Measurements from ENCODE around the gene FREM1. TPM values are rescaled to one million over a fixed set of nuclear protein-coding genes. Genes with fewer than 3 reads are reported as not detected.

The FREM1 gene
- polyA plus RNA-seq, 1 donor from 2014 or later = 2.3 TPM

DNA sequence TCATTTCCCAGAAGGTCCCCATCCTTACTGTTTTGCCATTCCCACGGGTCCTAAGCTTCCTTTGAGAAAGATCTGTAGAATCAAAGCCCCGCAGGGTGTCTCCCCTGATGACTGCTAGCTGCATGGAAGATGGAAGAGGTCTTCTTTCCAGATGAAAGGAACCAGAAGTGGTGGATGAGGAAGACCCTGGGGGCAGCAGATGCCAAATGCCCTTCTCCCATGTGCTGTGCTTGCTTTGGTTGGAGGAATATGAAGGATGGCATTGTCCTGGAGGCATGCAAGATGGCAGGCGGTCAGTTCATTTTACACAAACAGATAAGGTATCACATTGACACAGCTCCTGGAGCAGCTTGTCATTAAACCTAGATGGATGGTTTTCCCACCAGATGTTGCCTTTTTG, 161.9 kb downstream of the FREM1 start:
- no peaks in the 10 kb centered on the region for H4K20me1 ChIP-seq (ENCODE audit: insufficient read depth)
- H3K9ac ChIP-seq (ENCODE audit: low read length) = no peak overlapping the region
- no peaks in the 10 kb centered on the region for H3K9me3 ChIP-seq (ENCODE audit: low read length)
- no peak overlapping the region for H3K4me2 ChIP-seq (ENCODE audit: low read length)
- no peaks in the 10 kb centered on the region for H3F3A ChIP-seq (ENCODE audit: insufficient read depth, low read length, poor library complexity, severe bottlenecking)
- no peaks in the 10 kb centered on the region for H3K79me2 ChIP-seq (replicated peaks; ENCODE audit: insufficient read depth, low read length)
- no peaks in the 10 kb centered on the region for H3K27me3 ChIP-seq (ENCODE audit: insufficient read depth, low read depth, low read length)
- H2AFZ ChIP-seq (ENCODE audit: low read depth, low read length) = no peak overlapping the region
- H3K4me3 ChIP-seq (ENCODE audit: low read length) = no peak overlapping the region
- no peaks in the 10 kb centered on the region for H3K36me3 ChIP-seq (ENCODE audit: insufficient read depth, low read length)
- H3K9me2 ChIP-seq (ENCODE audit: insufficient read depth, low read length) = no peaks in the 10 kb centered on the region
- TF ChIP-seq TAF1 (IDR thresholded peaks at IDR 0.05; ENCODE audit: low read depth) (no peak), RAD21 (conservative IDR thresholded peaks at IDR 0.05) (no peak), SMC3 (conservative IDR thresholded peaks at IDR 0.05; ENCODE audit: poor library complexity) (no peak), CTCF (IDR thresholded peaks at IDR 0.05; ENCODE audit: poor library complexity, severe bottlenecking) (no peak), MXI1 (conservative IDR thresholded peaks at IDR 0.05; ENCODE audit: poor library complexity, severe bottlenecking) (no peak), REST (IDR thresholded peaks at IDR 0.05; ENCODE audit: borderline replicate concordance) (no peak), EP300 (conservative IDR thresholded peaks at IDR 0.05; ENCODE audit: poor library complexity, severe bottlenecking) (no peak), EZH2 (IDR thresholded peaks at IDR 0.05; ENCODE audit: borderline replicate concordance, insufficient read depth, low read length, poor library complexity, severe bottlenecking) (no peak), POLR2AphosphoS5 (IDR thresholded peaks at IDR 0.05) (no peak)
- no peak overlapping the region for H3K27ac ChIP-seq (ENCODE audit: low read length)

DNA sequence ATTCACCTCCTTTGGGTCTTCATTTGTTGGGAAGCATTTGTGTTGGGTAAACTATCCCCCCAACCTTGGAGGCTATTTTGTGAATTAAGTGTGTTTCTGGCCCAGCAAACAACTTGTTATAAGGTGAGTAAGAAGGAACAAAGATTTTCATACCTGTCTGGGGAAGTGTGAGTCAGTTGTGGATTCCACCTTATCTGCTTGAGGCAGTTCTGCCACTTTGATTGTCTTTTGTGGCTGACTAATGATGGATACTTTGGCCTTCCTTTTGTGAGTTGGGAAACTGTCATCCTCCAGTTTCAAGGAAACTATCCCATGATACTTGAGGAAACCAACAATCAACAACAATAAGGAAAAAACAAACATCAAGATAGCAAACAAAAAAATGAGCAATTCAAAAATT, 163.1 kb downstream of the FREM1 start:
- no peaks in the 10 kb centered on the region for H3K36me3 ChIP-seq (ENCODE audit: insufficient read depth, low read length)
- H3K9me2 ChIP-seq (ENCODE audit: insufficient read depth, low read length) = no peaks in the 10 kb centered on the region
- no peak overlapping the region for H3K4me2 ChIP-seq (ENCODE audit: low read length)
- H3F3A ChIP-seq (ENCODE audit: insufficient read depth, low read length, poor library complexity, severe bottlenecking) = no peaks in the 10 kb centered on the region
- H3K9me3 ChIP-seq (ENCODE audit: low read length) = no peaks in the 10 kb centered on the region
- no peaks in the 10 kb centered on the region for H3K27me3 ChIP-seq (ENCODE audit: insufficient read depth, low read depth, low read length)
- no peak overlapping the region for H3K9ac ChIP-seq (ENCODE audit: low read length)
- no peaks in the 10 kb centered on the region for H3K79me2 ChIP-seq (replicated peaks; ENCODE audit: insufficient read depth, low read length)
- TF ChIP-seq EZH2 (IDR thresholded peaks at IDR 0.05; ENCODE audit: borderline replicate concordance, insufficient read depth, low read length, poor library complexity, severe bottlenecking) = no peak
- TF ChIP-seq MXI1 (conservative IDR thresholded peaks at IDR 0.05; ENCODE audit: poor library complexity, severe bottlenecking) = no peak
- no peaks in the 10 kb centered on the region for H4K20me1 ChIP-seq (ENCODE audit: insufficient read depth)
- no peak overlapping the region for H3K4me3 ChIP-seq (ENCODE audit: low read length)
- no peak overlapping the region for H3K27ac ChIP-seq (ENCODE audit: low read length)
- H2AFZ ChIP-seq (ENCODE audit: low read depth, low read length) = no peak overlapping the region

GRCh38 chr9:14746626-14747025, 163.6 kb downstream of the FREM1 start:
- Histone ChIP-seq H2AFZ (ENCODE audit: low read depth, low read length) (no peak overlapping the region), H3K79me2 (replicated peaks; ENCODE audit: insufficient read depth, low read length) (no peaks in the 10 kb centered on the region), H4K20me1 (ENCODE audit: insufficient read depth) (no peaks in the 10 kb centered on the region), H3F3A (ENCODE audit: insufficient read depth, low read length, poor library complexity, severe bottlenecking) (no peaks in the 10 kb centered on the region), H3K27ac (ENCODE audit: low read length) (no peak overlapping the region), H3K9me2 (ENCODE audit: insufficient read depth, low read length) (no peaks in the 10 kb centered on the region), H3K9ac (ENCODE audit: low read length) (no peak overlapping the region), H3K27me3 (ENCODE audit: insufficient read depth, low read depth, low read length) (no peaks in the 10 kb centered on the region), H3K4me2 (ENCODE audit: low read length) (no peak overlapping the region), H3K4me3 (ENCODE audit: low read length) (no peak overlapping the region), H3K9me3 (ENCODE audit: low read length) (no peaks in the 10 kb centered on the region), H3K36me3 (ENCODE audit: insufficient read depth, low read length) (no peaks in the 10 kb centered on the region)
- no peak for TF ChIP-seq POLR2AphosphoS5 (IDR thresholded peaks at IDR 0.05)

All from neural cell (in vitro differentiated cells).